GM23338 (cell line): ENCODE data around the gene ELAVL4.

ENCODE experiments used
- CTCF ChIP-seq, 2 experiments: fragments of 200-600 bp in 1 of 2; sonication (generic) in 1 of 2; conservative IDR thresholded peaks; 2 replicates each; pipeline versions ENCODE4 v1.5.1 to v1.6.1; 2016 to 2017; ENCODE audit warnings: antibody characterized with exemption in 2 of 2, low read depth in 2 of 2, mild to moderate bottlenecking in 2 of 2, moderate library complexity in 1 of 2
- EZH2 ChIP-seq: fragments of 200-600 bp; sonication (generic); IDR thresholded peaks from one replicate; pipeline ENCODE4 v1.8.0; 2017; ENCODE audit warnings: antibody characterized with exemption, mild to moderate bottlenecking, low read depth; ENCODE audit not compliant: unreplicated experiment

GRCh38 chr1:50060279-50060678 lies 48.4 kb upstream of the ELAVL4 start:
- TF ChIP-seq CTCF (conservative IDR thresholded peaks at IDR 0.05; ENCODE audit: low read depth in 2 of 2) (no peak), EZH2 (no peak)
